ENCODE measurements around the gene RSF1.
"Not testable (repeated sequence)": the region's sequence is repeated elsewhere in the genome, so short reads cannot be mapped to it uniquely, and the experiment has no call there.

The RSF1 gene, protein sequence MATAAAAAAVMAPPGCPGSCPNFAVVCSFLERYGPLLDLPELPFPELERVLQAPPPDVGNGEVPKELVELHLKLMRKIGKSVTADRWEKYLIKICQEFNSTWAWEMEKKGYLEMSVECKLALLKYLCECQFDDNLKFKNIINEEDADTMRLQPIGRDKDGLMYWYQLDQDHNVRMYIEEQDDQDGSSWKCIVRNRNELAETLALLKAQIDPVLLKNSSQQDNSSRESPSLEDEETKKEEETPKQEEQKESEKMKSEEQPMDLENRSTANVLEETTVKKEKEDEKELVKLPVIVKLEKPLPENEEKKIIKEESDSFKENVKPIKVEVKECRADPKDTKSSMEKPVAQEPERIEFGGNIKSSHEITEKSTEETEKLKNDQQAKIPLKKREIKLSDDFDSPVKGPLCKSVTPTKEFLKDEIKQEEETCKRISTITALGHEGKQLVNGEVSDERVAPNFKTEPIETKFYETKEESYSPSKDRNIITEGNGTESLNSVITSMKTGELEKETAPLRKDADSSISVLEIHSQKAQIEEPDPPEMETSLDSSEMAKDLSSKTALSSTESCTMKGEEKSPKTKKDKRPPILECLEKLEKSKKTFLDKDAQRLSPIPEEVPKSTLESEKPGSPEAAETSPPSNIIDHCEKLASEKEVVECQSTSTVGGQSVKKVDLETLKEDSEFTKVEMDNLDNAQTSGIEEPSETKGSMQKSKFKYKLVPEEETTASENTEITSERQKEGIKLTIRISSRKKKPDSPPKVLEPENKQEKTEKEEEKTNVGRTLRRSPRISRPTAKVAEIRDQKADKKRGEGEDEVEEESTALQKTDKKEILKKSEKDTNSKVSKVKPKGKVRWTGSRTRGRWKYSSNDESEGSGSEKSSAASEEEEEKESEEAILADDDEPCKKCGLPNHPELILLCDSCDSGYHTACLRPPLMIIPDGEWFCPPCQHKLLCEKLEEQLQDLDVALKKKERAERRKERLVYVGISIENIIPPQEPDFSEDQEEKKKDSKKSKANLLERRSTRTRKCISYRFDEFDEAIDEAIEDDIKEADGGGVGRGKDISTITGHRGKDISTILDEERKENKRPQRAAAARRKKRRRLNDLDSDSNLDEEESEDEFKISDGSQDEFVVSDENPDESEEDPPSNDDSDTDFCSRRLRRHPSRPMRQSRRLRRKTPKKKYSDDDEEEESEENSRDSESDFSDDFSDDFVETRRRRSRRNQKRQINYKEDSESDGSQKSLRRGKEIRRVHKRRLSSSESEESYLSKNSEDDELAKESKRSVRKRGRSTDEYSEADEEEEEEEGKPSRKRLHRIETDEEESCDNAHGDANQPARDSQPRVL (N-terminal part only)

DNA sequence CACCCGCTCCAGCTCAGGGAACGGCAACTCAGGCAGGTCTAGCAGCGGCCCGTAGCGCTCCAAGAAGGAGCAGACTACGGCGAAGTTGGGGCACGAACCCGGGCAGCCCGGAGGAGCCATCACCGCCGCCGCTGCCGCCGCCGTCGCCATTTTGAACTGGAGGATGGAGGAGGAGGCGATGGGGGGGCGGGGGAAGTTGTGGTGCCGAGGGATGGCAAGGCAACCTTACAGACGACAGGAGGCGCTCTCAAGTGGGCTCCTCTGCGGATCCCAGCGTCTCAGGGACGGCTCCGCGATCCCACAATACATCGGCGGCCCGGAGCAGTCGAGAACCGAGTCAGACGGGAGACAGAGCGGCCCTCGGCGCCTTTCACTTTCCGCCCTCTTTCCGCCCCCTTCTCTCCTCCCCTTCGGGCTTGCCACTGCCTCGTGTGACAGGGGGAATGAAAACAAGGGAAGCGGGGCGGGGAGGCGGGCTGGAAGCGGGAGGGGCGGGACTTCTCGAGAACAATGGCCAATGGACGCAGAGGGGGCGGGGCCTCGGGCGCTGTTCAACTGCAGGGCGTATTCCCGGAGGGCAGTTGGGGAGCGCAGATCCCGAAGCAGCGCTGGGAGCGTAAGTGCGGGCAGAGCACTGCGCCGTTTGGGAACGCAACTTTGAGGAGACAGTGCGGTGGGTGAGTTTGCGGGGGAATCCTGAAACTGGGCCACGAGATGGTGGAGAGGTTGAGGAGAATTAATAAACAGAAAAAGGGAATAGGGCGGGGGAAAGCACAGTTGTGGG, at the start of gene RSF1, which contains the start of gene AAMDC:
Gene RSF1 (minus strand): TSS at position 158 of the 784 bp plus-strand sequence. CDS start 8 bp downstream, at position 150.
Gene AAMDC (plus strand): TSS at position 580 of the 784 bp plus-strand sequence. CDS start 21,353 bp downstream, outside the sequence.
- DNase-seq (ENCODE audit: low read depth): peak; percentile 92

DNA sequence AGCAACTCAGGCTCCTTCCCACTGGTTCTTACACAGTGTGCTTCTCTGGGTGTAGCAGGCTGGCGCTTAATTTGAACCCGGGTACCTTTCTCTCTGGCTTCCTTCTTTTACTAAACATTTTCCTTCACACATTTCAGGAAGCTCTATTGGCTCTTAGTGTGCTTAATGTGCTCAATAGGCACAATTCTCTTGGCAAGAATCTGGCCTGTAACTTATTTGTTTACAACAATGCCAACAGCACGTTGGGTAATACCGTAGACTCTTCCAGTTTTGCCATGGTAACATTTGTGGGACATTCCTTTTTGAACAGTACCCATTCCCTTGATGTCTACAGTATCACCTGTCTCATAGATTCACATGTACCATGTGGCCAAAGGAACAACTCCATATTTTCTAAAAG, 48.2 kb upstream of the RSF1 start:
- DNase-seq (ENCODE audit: low read depth): no peak

DNA sequence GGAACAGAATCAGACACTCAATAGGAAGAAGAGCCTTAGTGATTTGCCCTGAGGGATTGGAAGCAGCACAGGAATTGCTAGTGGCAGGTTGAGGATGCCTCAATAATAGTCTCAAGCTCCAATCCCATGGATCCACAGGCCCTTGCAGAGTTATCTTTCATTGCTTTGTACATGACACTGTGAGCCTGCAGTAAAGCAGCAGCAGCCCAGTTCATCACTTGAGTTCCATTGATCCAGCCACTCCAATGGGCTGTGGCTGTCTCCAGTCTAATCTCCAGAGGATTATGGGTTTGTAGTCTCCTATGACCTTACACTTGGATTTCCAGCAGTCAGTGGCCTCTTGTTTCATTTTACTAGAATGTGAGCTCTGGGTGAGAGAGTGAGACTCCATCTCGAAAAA, 45.8 kb upstream of the RSF1 start:
- no peak for DNase-seq (ENCODE audit: low read depth)

DNA sequence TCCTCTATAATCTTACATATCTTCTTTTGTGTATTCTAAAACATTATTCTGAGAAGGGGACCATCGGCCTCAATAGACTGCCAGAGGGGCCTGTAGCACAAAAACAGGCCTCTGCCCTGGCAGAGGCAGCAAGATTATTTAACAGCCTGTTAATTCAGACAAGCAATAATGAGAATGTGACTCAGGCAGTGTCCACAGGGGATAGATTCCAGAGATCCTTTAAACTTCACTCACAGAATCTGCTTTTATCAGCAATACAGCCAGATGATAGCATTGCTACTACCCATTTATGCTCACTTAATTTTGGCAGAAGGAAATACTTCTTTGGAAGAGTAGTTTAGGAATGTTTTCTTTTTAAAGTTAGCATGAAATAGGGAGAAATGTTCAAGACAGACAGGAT, 45.3 kb upstream of the RSF1 start:
- no peak for DNase-seq (ENCODE audit: low read depth)

DNA sequence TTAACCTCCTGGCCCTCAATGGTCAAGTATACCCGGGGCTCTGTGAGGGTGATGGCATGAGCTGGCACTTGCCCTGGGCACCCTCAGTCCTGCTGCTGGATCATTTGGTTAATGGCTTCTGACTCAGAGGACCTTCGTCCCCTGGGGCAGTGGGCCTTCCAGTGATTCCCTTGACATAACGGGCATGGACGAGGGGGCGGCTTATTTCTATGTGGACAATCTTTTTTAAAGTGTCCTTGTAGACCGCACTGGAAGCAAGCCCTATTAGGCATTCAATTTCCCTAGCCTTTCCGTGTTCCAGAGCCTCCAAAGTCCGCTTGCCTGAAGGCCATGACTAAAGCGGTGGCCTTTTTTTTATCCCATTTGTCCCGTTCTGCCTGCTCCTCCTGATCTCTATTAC, 40.9 kb upstream of the RSF1 start:
- not testable (repeated sequence) for DNase-seq (ENCODE audit: low read depth)

DNA sequence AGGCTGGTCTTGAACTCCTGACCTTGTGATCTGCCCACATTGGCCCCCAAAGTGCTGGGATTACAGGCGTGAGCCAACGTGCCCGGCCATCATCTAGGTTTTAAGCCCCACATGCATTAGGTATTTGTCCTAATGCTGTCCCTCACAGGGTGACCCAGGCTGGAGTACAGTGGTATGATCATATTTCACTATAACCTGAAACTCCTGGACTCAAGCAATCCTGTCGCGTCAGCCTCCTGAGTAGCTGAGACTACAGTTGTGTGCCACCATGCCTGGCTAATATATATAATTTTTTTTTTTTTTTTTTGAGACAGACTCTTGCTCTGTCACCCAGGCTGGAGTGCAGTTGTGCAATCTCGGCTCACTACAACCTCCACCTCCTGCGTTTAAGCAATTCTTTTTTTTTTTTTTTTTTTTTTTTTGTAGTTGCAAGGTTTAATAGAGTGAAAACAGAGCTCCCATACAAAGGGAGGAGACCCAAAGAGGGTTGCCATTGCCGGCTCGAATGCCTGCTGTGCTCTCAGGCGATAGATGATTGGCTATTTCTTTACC, 37.5 kb upstream of the RSF1 start:
- not testable (repeated sequence) for DNase-seq (ENCODE audit: low read depth)

DNA sequence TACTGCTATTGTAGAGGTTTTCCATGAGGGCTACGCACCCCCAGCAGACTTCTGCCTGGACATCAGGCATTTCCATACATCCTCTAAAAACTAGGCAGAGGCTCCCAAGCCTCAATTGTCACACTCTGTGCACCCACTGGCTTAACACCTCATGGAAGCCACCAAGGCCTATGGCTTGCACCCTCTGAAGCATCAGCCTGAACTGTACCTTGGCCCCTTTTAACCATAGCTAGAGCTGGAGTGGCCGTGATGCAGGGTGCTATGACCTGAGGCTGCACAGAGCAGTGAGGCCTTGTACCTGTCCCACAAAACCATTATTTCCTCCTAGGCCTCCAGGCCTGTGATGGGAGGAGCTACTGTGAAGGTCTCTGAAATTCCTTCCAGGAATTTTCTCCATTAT, 34.3 kb upstream of the RSF1 start:
- no peak for DNase-seq (ENCODE audit: low read depth)

DNA sequence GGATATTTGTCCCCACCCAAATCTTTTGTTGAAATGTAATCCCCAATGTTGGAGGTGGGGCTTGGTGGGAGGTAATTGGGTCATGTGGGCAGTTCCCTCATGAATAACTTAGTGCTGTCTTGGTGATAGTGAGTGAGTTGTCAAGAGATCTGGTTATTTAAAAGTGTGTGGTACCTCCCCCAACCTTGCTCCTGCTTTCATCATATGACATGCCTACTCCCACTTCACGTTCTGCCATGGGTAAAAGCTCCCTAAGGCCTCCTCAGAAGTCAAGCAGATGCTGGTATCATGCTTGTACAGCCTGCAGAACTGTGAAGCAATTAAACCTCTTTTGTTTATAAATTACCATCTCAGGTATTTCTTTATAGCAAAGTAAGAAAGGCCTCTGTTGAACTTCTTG, 31.0 kb upstream of the RSF1 start:
- no peak for DNase-seq (ENCODE audit: low read depth)

DNA sequence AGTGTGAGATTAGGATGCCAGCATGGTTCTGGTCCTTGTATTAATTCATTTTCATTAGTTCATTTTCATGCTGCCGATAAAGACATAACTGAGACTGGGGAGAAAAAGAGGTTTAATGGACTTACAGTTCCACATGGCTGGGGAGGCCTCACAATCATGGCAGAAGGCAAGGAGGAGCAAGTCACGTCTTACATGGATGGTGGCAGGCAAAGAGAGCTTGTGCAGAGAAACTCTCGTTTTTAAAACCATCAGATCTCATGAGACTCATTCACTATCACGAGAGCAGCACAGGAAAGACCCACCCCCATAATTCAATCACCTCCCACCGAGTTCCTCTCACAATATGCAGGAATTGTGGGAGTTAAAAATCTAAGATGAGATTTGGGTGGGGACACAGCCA, 23.2 kb upstream of the RSF1 start:
- not testable (repeated sequence) for DNase-seq (ENCODE audit: low read depth)

DNA sequence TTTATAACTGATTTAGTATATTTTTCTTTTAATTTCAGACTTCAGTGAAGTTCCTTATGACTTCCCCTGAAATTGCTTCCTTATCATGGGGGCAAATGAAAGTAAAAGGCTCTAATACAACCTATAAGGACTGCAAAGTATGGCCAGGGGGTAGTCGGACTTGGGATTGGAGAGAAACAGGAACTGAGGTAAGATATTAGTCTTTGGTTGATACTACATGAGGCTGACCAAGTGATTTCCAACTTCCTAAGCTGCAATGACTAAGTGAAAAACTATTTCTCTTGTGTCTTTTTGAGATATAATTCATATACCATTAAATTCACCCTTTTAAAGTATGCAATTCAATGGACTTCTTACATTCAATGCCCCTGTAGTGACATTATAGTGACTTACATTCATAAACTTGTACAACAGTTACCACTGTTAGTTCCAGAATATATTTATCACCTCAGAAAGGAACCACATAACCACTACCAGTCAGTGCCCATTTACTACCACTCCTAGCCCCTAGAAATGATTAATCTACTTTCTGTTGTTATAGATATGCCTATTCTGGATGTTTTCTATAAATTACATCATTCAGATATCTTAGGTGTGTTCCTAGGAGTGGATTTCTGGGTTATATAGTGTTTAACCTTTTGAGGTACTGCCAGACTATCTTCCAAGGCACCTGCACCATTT, 22.1 kb upstream of the RSF1 start:
- DNase-seq (ENCODE audit: low read depth): no peak

DNA sequence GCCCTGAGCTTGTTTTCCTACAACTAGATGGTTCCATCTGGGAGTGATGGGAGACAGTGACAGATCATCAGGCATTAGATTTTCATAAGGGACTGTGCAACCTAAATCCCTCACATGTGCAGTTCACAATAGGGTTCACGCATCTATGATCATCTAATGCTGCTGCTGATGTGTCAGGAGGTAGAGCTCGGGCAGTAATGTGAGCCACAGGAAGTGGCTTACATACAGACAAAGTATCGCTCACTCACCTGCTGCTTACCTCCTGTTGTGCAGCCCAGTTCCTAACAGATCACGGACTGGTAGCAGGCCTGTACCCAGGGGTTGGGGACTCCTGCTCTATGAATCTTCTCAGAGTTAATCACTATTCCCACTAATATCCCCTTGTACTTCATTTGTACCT, 12.8 kb upstream of the RSF1 start:
- DNase-seq (ENCODE audit: low read depth): no peak

DNA sequence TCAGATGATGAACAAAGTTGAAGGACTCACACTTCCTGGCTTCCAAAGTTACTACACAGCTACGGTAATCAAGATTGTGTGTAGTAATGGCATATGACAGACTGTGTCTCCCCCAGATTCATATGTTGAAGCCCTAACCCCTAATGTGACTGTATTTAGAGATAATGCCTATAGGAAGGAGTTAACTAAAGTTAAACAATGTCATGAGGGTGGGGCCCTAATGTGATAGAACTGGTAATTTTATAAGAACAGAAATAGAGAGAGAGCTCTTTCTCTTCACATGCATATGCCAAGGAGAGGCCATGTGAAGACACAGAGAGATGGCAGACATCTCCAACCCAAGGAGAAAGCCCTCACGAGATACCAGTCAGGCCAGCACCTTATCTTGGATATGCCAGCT, 8.4 kb upstream of the RSF1 start:
- DNase-seq (ENCODE audit: low read depth): no peak

DNA sequence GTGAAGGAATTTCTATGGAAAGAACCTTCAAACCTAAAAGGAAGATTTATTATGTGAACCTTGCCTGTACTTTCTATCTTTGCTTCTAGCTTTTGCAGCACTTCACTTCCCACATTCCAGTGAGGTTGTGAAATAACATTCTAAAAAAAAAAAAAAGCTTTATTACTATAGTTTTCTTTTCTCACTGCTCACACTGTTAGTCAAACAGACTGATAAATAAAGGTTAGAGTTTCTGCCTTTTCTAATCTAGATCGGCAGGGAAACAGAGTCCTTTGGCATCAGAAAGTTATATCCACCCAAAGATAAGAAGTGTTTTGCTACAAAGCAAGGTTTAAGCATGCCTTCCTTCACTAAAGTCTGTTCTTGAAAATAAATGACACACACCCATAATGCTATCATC, 3.3 kb upstream of the RSF1 start:
- DNase-seq (ENCODE audit: low read depth): no peak

DNA sequence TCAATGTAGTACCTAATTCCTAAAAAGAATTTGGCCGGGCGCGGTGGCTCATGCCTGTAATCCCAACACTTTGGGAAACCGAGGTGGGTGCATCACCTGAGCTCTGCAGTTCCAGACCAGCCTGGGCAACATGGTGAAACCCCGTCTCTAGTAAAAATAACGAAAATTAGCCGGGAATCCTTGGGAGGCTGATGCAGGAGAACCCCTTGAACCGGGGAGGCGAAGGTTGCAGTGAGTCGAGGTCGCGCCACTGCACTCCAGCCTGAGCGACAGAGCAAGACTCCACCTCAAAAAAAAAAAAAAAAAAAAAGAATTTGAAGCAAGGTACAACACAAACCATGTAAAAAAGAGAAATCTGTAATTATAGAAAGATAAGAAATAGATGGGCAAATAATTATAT, 1.6 kb upstream of the RSF1 start:
- not testable (repeated sequence) for DNase-seq (ENCODE audit: low read depth)

DNA sequence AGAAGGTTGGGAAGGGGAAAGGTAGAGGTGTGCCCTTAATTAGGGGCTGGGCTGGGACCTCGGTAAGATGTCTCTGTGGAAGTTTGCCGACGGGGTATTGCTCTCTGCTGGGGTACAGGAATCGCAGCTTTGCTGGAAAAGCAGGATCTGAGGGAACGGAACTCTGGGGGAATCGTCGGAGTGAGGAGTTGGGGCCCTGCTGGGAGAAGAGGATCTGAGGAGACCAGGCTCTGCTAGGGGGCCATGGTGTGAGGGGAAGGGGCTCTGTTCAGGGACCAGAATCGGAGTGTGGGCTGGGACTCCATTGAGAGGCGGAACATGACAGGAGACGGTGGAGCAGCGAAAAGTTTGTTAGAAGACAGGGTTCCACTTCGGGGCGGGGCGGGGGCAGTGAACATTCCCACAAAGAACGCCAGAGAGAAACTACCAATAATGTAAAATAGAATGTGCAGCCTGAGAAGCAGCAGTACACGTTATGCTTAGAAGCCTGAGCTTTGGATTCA, 878 bp upstream of the RSF1 start:
- no peak for DNase-seq (ENCODE audit: low read depth)

DNA sequence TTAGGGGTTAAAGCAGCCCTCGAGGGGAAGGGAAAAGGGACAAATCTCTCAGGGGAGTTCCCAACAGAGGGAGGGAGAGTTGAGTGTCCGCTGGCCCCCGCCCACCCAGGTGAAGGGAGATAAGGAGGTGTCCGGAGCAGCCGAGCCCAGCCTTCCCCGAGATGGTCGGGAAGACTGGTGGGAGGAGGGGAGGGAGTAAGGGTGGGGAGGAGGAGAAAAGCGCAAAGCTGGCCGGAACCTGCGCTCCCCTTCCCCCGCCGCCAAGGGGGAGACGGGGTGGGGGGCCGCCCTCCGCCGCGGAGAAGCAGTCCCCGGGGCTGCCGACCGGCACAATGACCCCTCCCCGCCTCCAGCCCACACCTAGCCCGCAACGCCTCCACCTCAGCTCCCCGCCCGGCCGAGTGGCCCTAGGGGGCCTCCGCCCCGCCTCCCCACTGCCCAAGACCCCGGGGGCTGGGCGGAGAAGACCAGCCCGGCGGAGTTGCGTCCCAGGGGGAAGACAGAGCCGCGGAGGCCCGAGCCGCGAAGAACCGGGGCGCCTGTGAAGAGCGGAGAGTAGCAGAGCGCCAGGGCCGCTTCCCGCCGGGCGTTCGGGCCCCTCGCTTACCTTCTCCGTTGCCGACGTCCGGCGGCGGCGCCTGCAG, 479 bp downstream of the RSF1 start:
- peak; percentile 18 for DNase-seq (ENCODE audit: low read depth)

DNA sequence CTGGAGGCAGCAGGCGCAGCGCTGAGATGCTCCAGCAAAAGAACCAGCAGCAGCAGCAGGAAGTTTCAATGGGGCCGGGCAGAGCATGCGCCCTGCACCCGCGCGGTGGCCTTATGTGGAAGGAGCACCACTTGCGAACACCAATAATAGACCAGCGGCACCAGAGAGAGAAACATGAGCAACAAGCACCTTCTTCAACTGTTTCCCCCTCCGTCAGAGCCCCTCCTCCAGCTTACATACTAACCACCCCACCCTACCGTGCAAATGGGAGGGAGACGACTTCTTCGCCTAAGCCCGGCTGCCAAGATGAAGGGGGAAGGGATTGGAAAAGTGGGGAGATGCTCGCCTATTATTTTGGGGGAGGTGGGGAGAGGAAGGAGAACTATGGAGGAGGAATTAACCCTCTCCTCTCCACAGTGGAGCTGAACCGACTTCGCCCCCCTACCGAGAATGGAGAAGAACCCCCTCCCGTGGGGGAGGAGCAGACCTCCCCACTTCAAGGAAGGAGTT, 1.1 kb downstream of the RSF1 start:
- DNase-seq (ENCODE audit: low read depth): peak; percentile 72

DNA sequence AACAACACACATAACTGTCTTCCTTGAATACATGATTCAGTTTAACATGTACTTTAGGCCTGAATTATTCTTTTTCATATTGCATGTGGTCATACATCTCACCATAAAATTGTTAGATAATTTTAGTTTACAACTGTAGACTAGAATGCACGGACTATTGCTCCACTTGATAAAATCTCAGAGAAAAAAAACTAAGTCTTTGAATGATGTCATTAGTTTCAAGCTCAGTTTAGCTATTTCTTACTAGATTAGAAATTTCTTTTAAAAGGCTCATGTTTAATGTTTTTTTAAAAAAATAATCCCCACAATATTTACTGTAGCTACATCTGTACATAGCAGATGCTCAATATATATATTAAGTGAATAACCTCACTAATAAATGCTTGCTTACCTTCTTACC, 5.1 kb downstream of the RSF1 start:
- DNase-seq (ENCODE audit: low read depth): no peak

DNA sequence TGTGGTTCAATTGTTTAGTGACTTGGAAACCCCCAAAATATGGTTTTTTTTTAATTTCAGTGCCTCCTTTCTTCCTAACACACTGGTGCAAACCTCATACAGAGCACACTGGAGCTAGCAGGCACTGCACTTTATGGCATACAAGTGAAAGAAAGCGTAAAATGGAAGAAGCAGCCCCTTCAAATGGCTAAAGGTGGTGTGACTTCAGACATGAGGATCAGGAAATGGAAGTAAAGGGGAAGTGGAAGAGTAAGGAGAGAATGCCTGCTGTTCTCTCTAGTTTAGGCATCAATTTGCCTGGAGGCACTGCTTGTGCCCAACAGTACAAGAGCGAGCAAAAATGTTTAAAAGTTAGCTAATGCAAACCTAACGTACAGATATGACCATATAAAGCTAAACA, 5.7 kb downstream of the RSF1 start:
- no peak for DNase-seq (ENCODE audit: low read depth)
